Fibroblast of lung (primary cell): Measurements from ENCODE around the gene PEPD. TPM values are rescaled to one million over a fixed set of nuclear protein-coding genes. Genes with fewer than 3 reads are reported as not detected.

Experiments
- DNase-seq, 2 donors: peaks; one replicate each; pipeline versions ENCODE4 v3.0.0 to v3.0.0-alpha.2; 2010; ENCODE audit warnings: low read depth in 2 of 2
- H2AFZ ChIP-seq: 2 replicates; pipeline ENCODE4 v1.5.1; 2012; ENCODE audit warnings: low read length, control low read depth, inconsistent platforms
- H3K27ac ChIP-seq: 2 replicates; pipeline ENCODE4 v1.5.1; 2011; ENCODE audit warnings: low read length, control low read depth; ENCODE audit not compliant: insufficient read depth
- H3K27me3 ChIP-seq: 2 replicates; pipeline ENCODE4 v1.5.1; 2011; ENCODE audit warnings: mild to moderate bottlenecking, low read length; ENCODE audit not compliant: control insufficient read depth, insufficient read depth
- H3K36me3 ChIP-seq: 2 replicates; pipeline ENCODE4 v1.5.1; 2011; ENCODE audit warnings: low read length; ENCODE audit not compliant: control insufficient read depth, insufficient read depth
- H3K4me1 ChIP-seq: 2 replicates; pipeline ENCODE4 v1.5.1; 2011; ENCODE audit warnings: low read length; ENCODE audit not compliant: control insufficient read depth, insufficient read depth; ENCODE audit errors: extremely low read depth
- H3K4me2 ChIP-seq: 2 replicates; pipeline ENCODE4 v1.5.1; 2011; ENCODE audit warnings: low read length, control low read depth; ENCODE audit not compliant: insufficient read depth; ENCODE audit errors: extremely low read depth
- H3K4me3 ChIP-seq, 4 experiments: fragments of 200-600 bp in 1 of 4; sonication (generic) in 1 of 4; replicated peaks in 1 of 4; 2 replicates each; pipeline ENCODE4 v1.5.1; 2011 to 2016; ENCODE audit warnings: low read length in 4 of 4, low read depth in 3 of 4, mild to moderate bottlenecking in 3 of 4, control low read depth in 2 of 4, inconsistent platforms in 1 of 4, mixed read lengths in 1 of 4; ENCODE audit not compliant: insufficient read depth in 1 of 4; ENCODE audit errors: control extremely low read depth in 1 of 4
- H3K79me2 ChIP-seq: 2 replicates; pipeline ENCODE4 v1.5.1; 2012; ENCODE audit warnings: mild to moderate bottlenecking, low read length, inconsistent platforms; ENCODE audit not compliant: control insufficient read depth, insufficient read depth
- H3K9ac ChIP-seq: 2 replicates; pipeline ENCODE4 v1.5.1; 2011; ENCODE audit warnings: mild to moderate bottlenecking, low read length, control low read depth; ENCODE audit not compliant: insufficient read depth
- H3K9me3 ChIP-seq: 2 replicates; pipeline ENCODE4 v1.5.1; 2012; ENCODE audit warnings: low read depth, low read length; ENCODE audit not compliant: control insufficient read depth, insufficient read depth
- H4K20me1 ChIP-seq: 2 replicates; pipeline ENCODE4 v1.5.1; 2011; ENCODE audit warnings: low read length; ENCODE audit not compliant: control insufficient read depth, insufficient read depth; ENCODE audit errors: extremely low read depth
- EZH2 ChIP-seq: IDR thresholded peaks from 2 replicates; pipeline ENCODE4 v1.5.1; 2012; ENCODE audit warnings: low read length, control low read depth, mild to moderate bottlenecking; ENCODE audit errors: missing control alignments
- polyA plus RNA-seq, 2 donors: library from polyadenylated mRNA; depleted of rRNA in 1 of 2; stranded (reverse) in 1 of 2; unstranded in 1 of 2; fragments of >200 nt; gene quantifications; 2 replicates each; pipeline ENCODE4 v1.2.1, GENCODE V29; 2011 to 2012; ENCODE audit warnings: missing spikeins in 1 of 2
- total RNA-seq: library from RNA; depleted of rRNA; stranded (reverse); fragments of >200 nt; gene quantifications from 2 replicates; pipeline ENCODE4 v1.2.1, GENCODE V29; 2014
- TF ChIP-seq, protein P1 (sequence below), 2 donors: IDR thresholded peaks in 1 of 2; conservative IDR thresholded peaks in 1 of 2; 1 replicate in 1 of 2; 2 replicates in 1 of 2; pipeline ENCODE4 v1.5.1; 2011 to 2012; ENCODE audit warnings: low read length in 2 of 2, control low read depth in 1 of 2, inconsistent platforms in 1 of 2, low read depth in 1 of 2, mild to moderate bottlenecking in 1 of 2

The PEPD gene
- total and polyA plus RNA-seq, 2 donors (not counting 1 experiment from before 2014, with no cell fraction given) = 59.8 to 81.9 TPM

DNA sequence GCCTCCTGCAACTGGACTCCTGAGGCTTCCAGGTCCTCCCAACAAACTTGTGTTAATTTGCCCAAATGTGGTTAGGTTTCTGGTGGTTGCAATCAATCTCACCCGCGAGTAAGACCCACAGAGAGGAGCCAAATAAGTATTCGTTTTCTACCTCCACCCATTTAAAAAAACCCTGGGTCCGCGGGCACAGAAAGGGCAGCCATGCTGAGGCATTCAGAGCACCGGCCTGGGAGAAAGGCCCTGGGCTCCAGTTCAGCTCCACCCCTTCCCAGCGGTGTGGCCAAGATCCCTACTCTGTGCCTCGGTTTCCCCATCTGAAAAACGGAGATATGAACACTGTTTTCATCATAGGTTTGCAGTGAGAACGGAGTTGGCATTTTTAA lies 56.9 kb downstream of the PEPD start:
- Histone ChIP-seq H3K79me2 (no peaks in the 10 kb centered on the region), H4K20me1 (no peaks in the 10 kb centered on the region), H3K27me3 (no peaks in the 10 kb centered on the region), H3K27ac (no peak overlapping the region), H3K36me3 (no peaks in the 10 kb centered on the region), H3K4me3 (no peak overlapping the region), H3K4me2 (no peak overlapping the region), H2AFZ (no peak overlapping the region), H3K4me1 (no peaks in the 10 kb centered on the region), H3K9me3 (no peaks in the 10 kb centered on the region), H3K9ac (no peak overlapping the region)
- TF ChIP-seq, protein P1, sequence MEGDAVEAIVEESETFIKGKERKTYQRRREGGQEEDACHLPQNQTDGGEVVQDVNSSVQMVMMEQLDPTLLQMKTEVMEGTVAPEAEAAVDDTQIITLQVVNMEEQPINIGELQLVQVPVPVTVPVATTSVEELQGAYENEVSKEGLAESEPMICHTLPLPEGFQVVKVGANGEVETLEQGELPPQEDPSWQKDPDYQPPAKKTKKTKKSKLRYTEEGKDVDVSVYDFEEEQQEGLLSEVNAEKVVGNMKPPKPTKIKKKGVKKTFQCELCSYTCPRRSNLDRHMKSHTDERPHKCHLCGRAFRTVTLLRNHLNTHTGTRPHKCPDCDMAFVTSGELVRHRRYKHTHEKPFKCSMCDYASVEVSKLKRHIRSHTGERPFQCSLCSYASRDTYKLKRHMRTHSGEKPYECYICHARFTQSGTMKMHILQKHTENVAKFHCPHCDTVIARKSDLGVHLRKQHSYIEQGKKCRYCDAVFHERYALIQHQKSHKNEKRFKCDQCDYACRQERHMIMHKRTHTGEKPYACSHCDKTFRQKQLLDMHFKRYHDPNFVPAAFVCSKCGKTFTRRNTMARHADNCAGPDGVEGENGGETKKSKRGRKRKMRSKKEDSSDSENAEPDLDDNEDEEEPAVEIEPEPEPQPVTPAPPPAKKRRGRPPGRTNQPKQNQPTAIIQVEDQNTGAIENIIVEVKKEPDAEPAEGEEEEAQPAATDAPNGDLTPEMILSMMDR (conservative IDR thresholded peaks at IDR 0.05 in 1 of 2, IDR thresholded peaks at IDR 0.05 in 1 of 2; ENCODE audit: low read depth in 1 of 2, low read length in 2 of 2) = no peak
- no peak for TF ChIP-seq EZH2
- DNase-seq = no peak

DNA sequence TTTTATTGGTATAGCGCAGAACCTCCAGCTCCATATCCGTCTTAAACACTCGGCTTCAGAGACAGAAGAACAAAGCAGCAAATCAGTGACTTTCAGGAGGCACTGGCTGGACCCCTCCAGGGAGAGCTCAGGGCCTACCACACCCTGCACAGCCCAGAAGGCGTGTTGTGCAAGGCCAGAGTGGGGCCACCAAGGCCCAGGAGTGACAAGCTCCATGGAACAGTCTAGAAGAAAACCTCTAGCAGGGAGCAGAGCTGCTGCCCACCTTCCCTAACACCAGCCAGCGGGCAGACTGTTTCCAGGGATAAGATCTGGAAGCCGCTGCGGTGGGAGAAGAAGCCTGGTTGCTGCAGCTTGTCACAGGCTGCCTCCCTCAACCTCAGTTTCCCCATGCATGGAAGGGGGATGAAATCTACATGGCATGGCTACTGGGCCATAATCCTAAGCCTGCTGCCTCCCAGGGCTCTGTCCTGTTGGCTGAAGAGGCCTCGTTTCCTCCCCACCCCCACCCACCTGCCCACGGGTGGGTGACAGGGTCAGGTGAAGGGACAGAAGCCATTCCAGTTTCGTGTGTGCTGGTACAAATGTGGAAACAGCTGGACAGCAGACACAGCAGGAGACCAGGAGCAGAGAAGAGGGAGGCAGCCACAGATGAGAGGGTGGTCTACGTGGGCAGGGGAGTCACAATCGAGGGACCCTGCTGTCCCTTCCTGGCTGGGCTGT lies 57.4 kb downstream of the PEPD start:
- Histone ChIP-seq H4K20me1 (no peaks in the 10 kb centered on the region), H2AFZ (no peak overlapping the region), H3K4me2 (no peak overlapping the region), H3K79me2 (no peaks in the 10 kb centered on the region), H3K9ac (no peak overlapping the region), H3K36me3 (no peaks in the 10 kb centered on the region), H3K27ac (no peak overlapping the region), H3K27me3 (no peaks in the 10 kb centered on the region), H3K4me3 (no peak overlapping the region), H3K9me3 (no peaks in the 10 kb centered on the region), H3K4me1 (no peaks in the 10 kb centered on the region)
- TF ChIP-seq EZH2 = no peak
- TF ChIP-seq, protein P1 (conservative IDR thresholded peaks at IDR 0.05 in 1 of 2, IDR thresholded peaks at IDR 0.05 in 1 of 2; ENCODE audit: low read depth in 1 of 2, low read length in 2 of 2) = no peak
- no peak for DNase-seq

DNA sequence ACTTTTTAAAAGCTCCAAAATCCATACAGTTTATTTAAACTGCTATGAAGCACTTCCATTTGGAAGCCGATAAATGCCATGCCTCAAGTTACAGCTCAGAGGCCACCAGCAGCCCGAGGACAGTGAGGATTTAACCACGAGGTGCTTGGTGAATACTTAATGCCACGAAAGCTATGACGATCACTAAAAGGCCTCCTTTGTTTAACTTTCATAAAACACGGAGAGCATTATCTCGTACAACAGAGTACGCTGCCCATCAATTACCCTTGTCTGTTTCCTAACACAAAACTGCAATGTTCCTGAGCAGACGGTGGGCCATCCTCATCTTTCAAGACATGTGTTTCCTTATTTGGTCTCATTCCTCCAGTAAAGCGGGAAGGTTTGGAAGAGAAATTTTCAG lies 58.4 kb downstream of the PEPD start:
- Histone ChIP-seq H3K4me3 (no peak overlapping the region), H3K36me3 (no peaks in the 10 kb centered on the region), H3K4me1 (no peaks in the 10 kb centered on the region), H3K79me2 (no peaks in the 10 kb centered on the region), H3K9ac (no peak overlapping the region), H4K20me1 (no peaks in the 10 kb centered on the region), H3K9me3 (no peaks in the 10 kb centered on the region), H3K4me2 (no peak overlapping the region), H3K27me3 (no peaks in the 10 kb centered on the region), H3K27ac (no peak overlapping the region), H2AFZ (no peak overlapping the region)
- TF ChIP-seq EZH2 = no peak
- TF ChIP-seq, protein P1 (conservative IDR thresholded peaks at IDR 0.05 in 1 of 2, IDR thresholded peaks at IDR 0.05 in 1 of 2; ENCODE audit: low read depth in 1 of 2, low read length in 2 of 2) = no peak
- DNase-seq = peak in 1 of 2 donors; percentile 13
